ENCODE data around the gene ATRNL1.

Gene ATRNL1

GRCh38 chr10:115883372-115883771 is 790.2 kb downstream of the ATRNL1 start:
- no peak for DNase-seq (ENCODE audit: low spot score)
- no peak for TF ChIP-seq CTCF (IDR thresholded peaks at IDR 0.05; ENCODE audit: borderline replicate concordance, control extremely low read depth, extremely low read depth, insufficient read depth, missing control alignments)
- in situ Hi-C loops (cut with MboI; ENCODE audit: low sequenced_read_pairs, unreplicated experiment), result no loop called here

GRCh38 chr10:115884331-115884730 is 791.2 kb downstream of the ATRNL1 start:
- in situ Hi-C loops (cut with MboI; ENCODE audit: low sequenced_read_pairs, unreplicated experiment), result no loop called here
- DNase-seq (ENCODE audit: low spot score), result no peak
- TF ChIP-seq CTCF (IDR thresholded peaks at IDR 0.05; ENCODE audit: borderline replicate concordance, control extremely low read depth, extremely low read depth, insufficient read depth, missing control alignments), result no peak

GRCh38 chr10:115895166-115895565 is 802.0 kb downstream of the ATRNL1 start:
- TF ChIP-seq CTCF (IDR thresholded peaks at IDR 0.05; ENCODE audit: borderline replicate concordance, control extremely low read depth, extremely low read depth, insufficient read depth, missing control alignments), result no peak
- in situ Hi-C loops (cut with MboI; ENCODE audit: low sequenced_read_pairs, unreplicated experiment), result no loop called here
- no peak for DNase-seq (ENCODE audit: low spot score)

- TF ChIP-seq CTCF (IDR thresholded peaks at IDR 0.05; ENCODE audit: borderline replicate concordance, control extremely low read depth, extremely low read depth, insufficient read depth, missing control alignments), result no peak
- no peak for DNase-seq (ENCODE audit: low spot score)
- in situ Hi-C loops (cut with MboI; ENCODE audit: low sequenced_read_pairs, unreplicated experiment), result no loop called here
Measured at GRCh38 chr10:115898242-115898641, 805.1 kb downstream of the ATRNL1 start.

GRCh38 chr10:115902596-115902995 is 809.4 kb downstream of the ATRNL1 start:
- DNase-seq (ENCODE audit: low spot score), result no peak
- TF ChIP-seq CTCF (IDR thresholded peaks at IDR 0.05; ENCODE audit: borderline replicate concordance, control extremely low read depth, extremely low read depth, insufficient read depth, missing control alignments), result no peak
- in situ Hi-C loops (cut with MboI; ENCODE audit: low sequenced_read_pairs, unreplicated experiment), result no loop called here

GRCh38 chr10:115903207-115903606 is 810.0 kb downstream of the ATRNL1 start:
- no peak for TF ChIP-seq CTCF (IDR thresholded peaks at IDR 0.05; ENCODE audit: borderline replicate concordance, control extremely low read depth, extremely low read depth, insufficient read depth, missing control alignments)
- in situ Hi-C loops (cut with MboI; ENCODE audit: low sequenced_read_pairs, unreplicated experiment), result no loop called here

GRCh38 chr10:115903845-115904244 is 810.7 kb downstream of the ATRNL1 start:
- DNase-seq (ENCODE audit: low spot score), result no peak
- in situ Hi-C loops (cut with MboI; ENCODE audit: low sequenced_read_pairs, unreplicated experiment), result no loop called here
- TF ChIP-seq CTCF (IDR thresholded peaks at IDR 0.05; ENCODE audit: borderline replicate concordance, control extremely low read depth, extremely low read depth, insufficient read depth, missing control alignments), result no peak

More at GRCh38 chr10:115903207-115903606, 810.0 kb downstream of the ATRNL1 start:
- no peak for DNase-seq (ENCODE audit: low spot score)
